HepG2 (cell line): ENCODE results near the gene MOG. TPM values are rescaled to one million over a fixed set of nuclear protein-coding genes. Genes with fewer than 3 reads are reported as not detected.

ENCODE experiments used
- ATAC-seq: fragments of 200-7000 bp; cut with Tn5 transposase; 3 replicates; pipeline ENCODE4 v1.9.1; 2020; ENCODE audit warnings: mild to moderate bottlenecking, moderate library complexity
- BruUV-seq: library from RNA; stranded (reverse); fragments of 400-500 nt; replicated peaks from 2 replicates; lab custom pipeline; 2021; lab: Mats Ljungman, UMichigan
- CTCF ChIA-PET: fragments of 300-600 bp; formaldehyde crosslinking; extraction: SDS; loops from one replicate; lab custom pipeline; 2021; ENCODE audit warnings: low total read pairs, inconsistent platforms, low intra/inter-chr PET ratio; lab: Yijun Ruan, JAX
- POLR2A ChIA-PET: fragments of 350-600 bp; sonication (Branson Sonifier 250); formaldehyde crosslinking; loops from one replicate; lab custom pipeline; 2020; ENCODE audit warnings: antibody characterized with exemption, inconsistent platforms; lab: Yijun Ruan, JAX
- DNase-seq: peaks from one replicate; pipeline ENCODE4 v3.0.0-alpha.2; 2015; ENCODE audit warnings: low spot score
- FAIRE-seq: peaks from 3 replicates; lab custom pipeline; 2011; peaks lifted over from hg19 to GRCh38; lab: Jason Lieb, UNC
- H2AFZ ChIP-seq: one replicate; pipeline ENCODE4 v1.6.1; 2011; ENCODE audit warnings: low read length, inconsistent platforms
- H3K27ac ChIP-seq: fragments of 300-600 bp; 3 replicates; pipeline ENCODE4 v1.8.0; 2011; ENCODE audit warnings: mixed run types, mild to moderate bottlenecking, mixed read lengths, low read length, inconsistent platforms; ENCODE audit not compliant: insufficient read depth; ENCODE audit errors: extremely low read length
- H3K27me3 ChIP-seq, 2 experiments: fragments of 200-600 bp in 1 of 2; 2 replicates in 1 of 2; 3 replicates in 1 of 2; pipeline versions ENCODE4 v1.6.0 to v1.8.0; 2011; ENCODE audit warnings: low read length in 2 of 2, mild to moderate bottlenecking in 2 of 2, moderate library complexity in 2 of 2, inconsistent platforms in 1 of 2; ENCODE audit not compliant: insufficient read depth in 2 of 2, control insufficient read depth in 1 of 2
- H3K36me3 ChIP-seq, 2 experiments: fragments of 200-600 bp in 1 of 2; replicated peaks in 1 of 2; 2 replicates in 1 of 2; 3 replicates in 1 of 2; pipeline versions ENCODE4 v1.5.1 to v1.8.0; 2011; ENCODE audit warnings: low read length in 2 of 2, inconsistent platforms in 1 of 2; ENCODE audit not compliant: insufficient read depth in 2 of 2, control insufficient read depth in 1 of 2
- H3K4me1 ChIP-seq: 2 replicates; pipeline ENCODE4 v1.5.1; 2012; ENCODE audit warnings: low read length, inconsistent platforms; ENCODE audit not compliant: insufficient read depth
- H3K4me2 ChIP-seq: 2 replicates; pipeline ENCODE4 v1.6.0; 2011; ENCODE audit warnings: low read depth, low read length, inconsistent platforms
- H3K4me3 ChIP-seq, 3 experiments: fragments of 200-600 bp in 1 of 3; sonication (generic), shearing (Covaris generic) in 1 of 3; replicated peaks in 1 of 3; 2 replicates each; pipeline ENCODE4 v1.5.1; 2011 to 2016; ENCODE audit warnings: low read length in 3 of 3, inconsistent platforms in 2 of 3, low read depth in 2 of 3, mild to moderate bottlenecking in 2 of 3, control low read depth in 1 of 3, mixed read lengths in 1 of 3; ENCODE audit not compliant: insufficient read depth in 1 of 3
- H3K79me2 ChIP-seq: one replicate; pipeline ENCODE4 v1.6.1; 2011; ENCODE audit warnings: low read length, inconsistent platforms; ENCODE audit not compliant: insufficient read depth
- H3K9ac ChIP-seq: 2 replicates; pipeline ENCODE4 v1.6.0; 2011; ENCODE audit warnings: mild to moderate bottlenecking, low read depth, low read length, inconsistent platforms; ENCODE audit not compliant: insufficient read depth
- H3K9me3 ChIP-seq: 2 replicates; pipeline ENCODE4 v1.5.1; 2012; ENCODE audit warnings: mild to moderate bottlenecking, low read length
- H4K20me1 ChIP-seq: 2 replicates; pipeline ENCODE4 v1.6.0; 2011; ENCODE audit warnings: inconsistent platforms, mild to moderate bottlenecking, low read length, moderate library complexity; ENCODE audit not compliant: insufficient read depth
- CREM ChIP-seq, 2 experiments: sonication (generic) in 1 of 2; formaldehyde crosslinking in 1 of 2; IDR thresholded peaks; 2 replicates each; pipeline versions ENCODE4 v1.4.0 to v1.6.1; 2016 to 2020; ENCODE audit warnings: antibody characterized with exemption in 1 of 2, mild to moderate bottlenecking in 1 of 2, missing genetic modification reagents in 1 of 2
- CSRNP1 ChIP-seq: sonication (generic); formaldehyde crosslinking; IDR thresholded peaks from 2 replicates; pipeline ENCODE4 v1.8.1; 2023; ENCODE audit warnings: mild to moderate bottlenecking, missing genetic modification reagents
- HNF4A ChIP-seq: sonication (generic); formaldehyde crosslinking; IDR thresholded peaks from 2 replicates; pipeline ENCODE4 v1.4.0; 2020; ENCODE audit warnings: missing genetic modification reagents
- MED13 ChIP-seq: sonication (generic); formaldehyde crosslinking; IDR thresholded peaks from 2 replicates; pipeline ENCODE4 v1.5.0; 2020; ENCODE audit warnings: missing genetic modification reagents
- MEIS2 ChIP-seq: sonication (generic); formaldehyde crosslinking; IDR thresholded peaks from 2 replicates; pipeline ENCODE4 v1.9.0; 2021; ENCODE audit warnings: mild to moderate bottlenecking, missing genetic modification reagents
- NFAT5 ChIP-seq: sonication (generic); formaldehyde crosslinking; IDR thresholded peaks from 2 replicates; pipeline ENCODE4 v1.4.0; 2020; ENCODE audit warnings: missing genetic modification reagents
- SNAI1 ChIP-seq: sonication (generic); formaldehyde crosslinking; IDR thresholded peaks from 2 replicates; pipeline ENCODE4 v1.5.0; 2020; ENCODE audit warnings: mild to moderate bottlenecking, missing genetic modification reagents, borderline replicate concordance
- SNAPC2 ChIP-seq: sonication (generic); formaldehyde crosslinking; IDR thresholded peaks from 2 replicates; pipeline ENCODE4 v1.8.1; 2022; ENCODE audit warnings: mild to moderate bottlenecking, missing genetic modification reagents
- ZBTB42 ChIP-seq: sonication (generic); formaldehyde crosslinking; IDR thresholded peaks from 2 replicates; pipeline ENCODE4 v1.5.0; 2020; ENCODE audit warnings: mild to moderate bottlenecking, missing genetic modification reagents
- ZNF644 ChIP-seq: IDR thresholded peaks from 2 replicates; pipeline ENCODE4 v1.6.1; 2016; ENCODE audit warnings: low read depth
- ZNF660 ChIP-seq: sonication (generic); formaldehyde crosslinking; IDR thresholded peaks from 2 replicates; pipeline ENCODE4 v1.5.1; 2020; ENCODE audit warnings: mild to moderate bottlenecking, low read depth, missing genetic modification reagents, borderline replicate concordance
- ZNF891 ChIP-seq: sonication (generic); formaldehyde crosslinking; IDR thresholded peaks from 2 replicates; pipeline ENCODE4 v1.5.0; 2020; ENCODE audit warnings: mild to moderate bottlenecking, missing genetic modification reagents
- WGBS: methylation state at CpG from one replicate; pipeline ENCODE4 v1.1.6; 2017; ENCODE audit warnings: low lambda C conversion rate; 5-methylcytosine and 5-hydroxymethylcytosine counted together
- in situ Hi-C: cut with HindIII; loops from 2 replicates; pipeline ENCODE4 v1.10.0; 2017; ENCODE audit warnings: low pct_unique_long_range_greater_than_20kb; ENCODE audit not compliant: extremely low pct_ligation_motif_present
- intact Hi-C: fragments of 100-400 bp; cut with micrococcal nuclease; formaldehyde crosslinking; loops from one replicate; pipeline ENCODE4 v1.10.0; 2022; ENCODE audit not compliant: unreplicated experiment
- polyA plus RNA-seq, 8 experiments: library from polyadenylated mRNA; depleted of rRNA in 3 of 8; stranded (reverse) in 7 of 8; unstranded in 1 of 8; fragments of >200 nt; fragmentation: Illumina TruSeq in 4 of 8; extraction: Trizol in 4 of 8; gene quantifications; 2 replicates each; pipeline versions ENCODE4 v1.2.1 to v1.2.3, GENCODE V29; 2011 to 2016; ENCODE audit warnings: low read depth in 4 of 8, missing spikeins in 1 of 8, mixed read lengths in 1 of 8; ENCODE audit not compliant: insufficient read depth in 1 of 8
- total RNA-seq, 5 experiments: library from RNA; depleted of rRNA; stranded (reverse); fragments of >200 nt; fragmentation: Illumina TruSeq; extraction: Trizol; gene quantifications; 2 replicates each; pipeline ENCODE4 v1.2.3, GENCODE V29; 2016; ENCODE audit warnings: low read depth in 1 of 5
- TF ChIP-seq, protein P1 (sequence below): sonication (generic); formaldehyde crosslinking; IDR thresholded peaks from 2 replicates; pipeline ENCODE4 v1.4.0; 2020; ENCODE audit warnings: mild to moderate bottlenecking, missing genetic modification reagents, borderline replicate concordance

The MOG gene
- total and polyA plus RNA-seq, 2 of the 13 experiments (the other 11 are each of a cell fraction or from before 2014, with no cell fraction given), result not detected

DNA sequence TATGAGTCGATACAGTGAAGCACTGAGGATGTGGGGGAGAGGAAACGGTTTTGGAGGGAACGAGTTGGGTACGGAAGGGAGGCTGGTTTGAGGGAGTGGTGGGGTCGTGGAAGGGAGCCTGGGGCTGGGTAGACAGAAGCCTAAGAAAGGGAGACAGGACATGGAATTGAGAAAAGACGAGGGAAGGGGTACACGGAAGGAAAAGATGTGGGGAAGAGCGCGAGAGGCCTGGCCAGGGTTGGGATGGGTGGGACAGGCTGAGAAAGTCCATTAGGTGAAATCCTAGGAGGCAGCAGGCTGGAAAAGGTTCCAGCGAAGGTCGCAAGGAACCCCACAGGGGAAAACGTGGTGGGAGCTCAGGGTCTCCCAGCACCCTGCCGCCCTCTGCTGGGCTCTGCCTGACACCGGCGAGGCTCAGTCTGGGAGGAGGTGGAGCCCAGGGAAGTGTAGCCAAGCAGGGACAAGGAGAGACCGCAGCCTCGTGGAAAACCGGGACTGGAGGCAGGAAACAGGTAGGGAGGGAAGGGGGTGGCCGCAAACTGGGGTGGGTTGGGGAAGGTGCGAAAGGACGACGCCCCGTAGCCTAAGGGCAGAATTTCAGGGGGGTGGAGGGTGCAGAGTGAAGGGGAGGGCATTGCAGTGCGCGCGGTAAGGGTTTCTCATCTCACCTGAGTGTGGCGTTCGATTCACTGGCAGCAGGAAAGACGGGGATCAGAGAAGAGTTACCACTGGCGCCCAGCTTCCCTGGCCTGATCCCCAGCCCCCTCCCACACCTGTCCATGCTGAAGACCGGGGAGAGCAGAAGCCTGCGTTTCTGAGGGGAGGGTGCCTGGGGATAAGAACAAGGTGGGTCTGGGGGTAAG, 28.2 kb upstream of the MOG start (continued):
- no peak for TF ChIP-seq ZNF644 (CRISPR knock-in tag)
- TF ChIP-seq CREM (IDR thresholded peaks at IDR 0.05), result no peak
- no peak for TF ChIP-seq CREM (CRISPR knock-in tag; IDR thresholded peaks at IDR 0.05)
- TF ChIP-seq HNF4A, result no peak
- peak; percentile 50; the same call in 1 of the 2 replicates for TF ChIP-seq CSRNP1 (CRISPR knock-in tag)
- TF ChIP-seq, protein P1, sequence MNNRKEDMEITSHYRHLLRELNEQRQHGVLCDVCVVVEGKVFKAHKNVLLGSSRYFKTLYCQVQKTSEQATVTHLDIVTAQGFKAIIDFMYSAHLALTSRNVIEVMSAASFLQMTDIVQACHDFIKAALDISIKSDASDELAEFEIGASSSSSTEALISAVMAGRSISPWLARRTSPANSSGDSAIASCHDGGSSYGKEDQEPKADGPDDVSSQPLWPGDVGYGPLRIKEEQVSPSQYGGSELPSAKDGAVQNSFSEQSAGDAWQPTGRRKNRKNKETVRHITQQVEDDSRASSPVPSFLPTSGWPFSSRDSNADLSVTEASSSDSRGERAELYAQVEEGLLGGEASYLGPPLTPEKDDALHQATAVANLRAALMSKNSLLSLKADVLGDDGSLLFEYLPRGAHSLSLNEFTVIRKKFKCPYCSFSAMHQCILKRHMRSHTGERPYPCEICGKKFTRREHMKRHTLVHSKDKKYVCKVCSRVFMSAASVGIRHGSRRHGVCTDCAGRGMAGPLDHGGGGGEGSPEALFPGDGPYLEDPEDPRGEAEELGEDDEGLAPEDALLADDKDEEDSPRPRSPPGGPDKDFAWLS (CRISPR knock-in tag), result peak; percentile 65; the same call in 1 of the 2 replicates
- TF ChIP-seq SNAI1 (CRISPR knock-in tag), result no peak
- no peak for TF ChIP-seq MED13 (CRISPR knock-in tag)
- TF ChIP-seq, all 625 proteins: peak for 42

GRCh38 chr6:29629571-29629970, 27.3 kb upstream of the MOG start:
- intact Hi-C loops, result no loop called here
- TF ChIP-seq NFAT5 (CRISPR knock-in tag) (no peak), ZNF891 (CRISPR knock-in tag) (no peak), ZNF660 (CRISPR knock-in tag) (no peak), ZBTB42 (CRISPR knock-in tag) (no peak), SNAPC2 (no peak), MEIS2 (CRISPR knock-in tag) (no peak)

More at GRCh38 chr6:29629571-29629970, 27.3 kb upstream of the MOG start:
- H3K4me1 ChIP-seq, result peaks cover 27% of the 10 kb centered on the region
- no peaks in the 10 kb centered on the region; the same call in 1 of the 2 replicates for H4K20me1 ChIP-seq
- no TSS peak for BruUV-seq
- H3K4me3 ChIP-seq, result no peak overlapping the region
- ATAC-seq (no peak), DNase-seq (no peak), FAIRE-seq (no peak)
- H3K79me2 ChIP-seq, result no peaks in the 10 kb centered on the region
- H3K27ac ChIP-seq, result no peak overlapping the region
- no peak overlapping the region for H3K9ac ChIP-seq
- POLR2A ChIA-PET, result no interaction called here
- H2AFZ ChIP-seq, result no peak overlapping the region
- CTCF ChIA-PET, result no interaction called here
- in situ Hi-C loops, result no loop called here
- H3K36me3 ChIP-seq, result no peaks in the 10 kb centered on the region
- H3K4me2 ChIP-seq, result no peak overlapping the region
- peaks cover 5 to 72% of the 10 kb centered on the region in 2 experiments for H3K27me3 ChIP-seq
- WGBS, result 18% methylated on average over 2 of the region's 2 CpGs
- no peaks in the 10 kb centered on the region for H3K9me3 ChIP-seq
